Endothelial cell of coronary artery (primary cell): ENCODE measurements around the gene CALHM4. TPM values are rescaled to one million over a fixed set of nuclear protein-coding genes. Genes with fewer than 3 reads are reported as not detected.

ENCODE experiments used
- total RNA-seq: library from RNA; depleted of rRNA; stranded (reverse); fragments of >200 nt; gene quantifications from 2 replicates; pipeline ENCODE4 v1.2.3, GENCODE V29; 2014

CALHM4 gene, protein sequence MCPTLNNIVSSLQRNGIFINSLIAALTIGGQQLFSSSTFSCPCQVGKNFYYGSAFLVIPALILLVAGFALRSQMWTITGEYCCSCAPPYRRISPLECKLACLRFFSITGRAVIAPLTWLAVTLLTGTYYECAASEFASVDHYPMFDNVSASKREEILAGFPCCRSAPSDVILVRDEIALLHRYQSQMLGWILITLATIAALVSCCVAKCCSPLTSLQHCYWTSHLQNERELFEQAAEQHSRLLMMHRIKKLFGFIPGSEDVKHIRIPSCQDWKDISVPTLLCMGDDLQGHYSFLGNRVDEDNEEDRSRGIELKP
- 0.18 and 0.19 TPM in 2 replicates for total RNA-seq

DNA sequence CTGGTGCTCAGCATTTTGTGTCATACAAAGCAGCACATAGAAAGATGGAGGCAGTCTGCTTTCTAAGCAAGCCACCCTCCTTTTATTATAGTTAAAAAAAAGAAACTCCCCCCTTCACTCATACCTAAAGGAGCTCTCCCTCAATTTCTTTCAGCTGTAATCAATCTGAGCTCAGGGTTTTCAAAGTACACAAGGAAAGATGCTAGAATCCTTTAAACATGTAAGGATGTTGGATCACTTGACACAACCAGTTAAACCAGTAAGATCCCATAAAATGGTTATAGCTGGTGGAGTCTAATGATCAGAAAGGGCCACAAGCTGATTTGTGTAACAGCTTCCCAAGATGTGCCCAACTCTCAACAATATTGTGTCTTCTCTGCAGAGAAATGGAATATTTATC, at the start of gene CALHM4:
CALHM4 (plus strand) TSS at position 301 of the 400 bp plus-strand sequence; CDS start at position 344, 43 bp downstream.

DNA sequence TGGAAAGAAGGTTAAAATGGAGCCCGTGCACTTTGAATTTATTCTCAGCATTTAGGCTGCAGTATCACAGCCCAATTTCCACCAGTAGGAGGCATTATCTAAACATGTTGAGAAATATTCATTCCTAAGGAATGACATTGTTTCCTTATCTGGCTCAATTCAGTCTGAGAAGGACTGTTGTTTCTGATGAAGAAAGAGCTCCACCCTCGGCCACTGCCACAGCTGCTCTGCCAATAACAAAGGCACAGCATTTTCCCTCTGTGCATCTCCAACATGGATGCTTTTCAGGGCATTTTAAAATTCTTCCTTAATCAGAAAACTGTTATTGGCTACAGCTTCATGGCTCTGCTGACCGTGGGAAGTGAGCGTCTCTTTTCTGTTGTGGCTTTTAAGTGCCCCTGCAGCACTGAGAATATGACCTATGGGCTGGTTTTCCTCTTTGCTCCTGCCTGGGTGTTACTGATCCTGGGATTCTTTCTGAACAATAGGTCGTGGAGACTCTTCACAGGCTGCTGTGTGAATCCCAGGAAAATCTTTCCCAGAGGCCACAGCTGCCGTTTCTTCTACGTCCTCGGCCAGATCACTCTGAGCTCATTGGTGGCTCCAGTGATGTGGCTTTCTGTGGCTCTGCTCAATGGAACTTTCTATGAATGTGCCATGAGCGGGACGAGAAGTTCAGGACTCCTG, 42.0 kb upstream of the CALHM4 start, which contains the start of gene CALHM5:
CALHM5 (plus strand) TSS at position 216 of the 687 bp plus-strand sequence; CDS start at position 274, 58 bp downstream.

DNA sequence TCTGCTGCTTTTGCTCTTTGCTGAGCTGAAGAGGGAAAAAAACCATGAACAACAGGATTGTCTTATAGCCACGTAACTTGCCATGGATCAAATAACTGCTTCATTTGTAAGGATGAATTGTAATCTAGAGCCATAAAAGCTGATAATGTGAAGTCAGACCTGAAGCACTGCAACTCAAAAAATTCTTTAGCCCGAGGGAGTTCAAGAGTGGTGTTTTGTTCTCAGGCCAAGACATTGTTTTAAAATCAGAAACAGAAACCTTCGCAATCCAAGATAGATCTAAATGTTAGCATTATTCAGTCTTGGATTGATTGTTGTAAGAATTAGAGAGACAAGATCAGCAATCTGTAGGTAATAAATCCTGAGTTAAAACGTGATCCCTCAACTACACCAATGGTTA, 7.9 kb upstream of the CALHM4 start, which contains the start of gene TRAPPC3L:
TRAPPC3L (minus strand) TSS at position 34 of the 400 bp plus-strand sequence. CDS start 170 bp downstream, outside the sequence.

DNA sequence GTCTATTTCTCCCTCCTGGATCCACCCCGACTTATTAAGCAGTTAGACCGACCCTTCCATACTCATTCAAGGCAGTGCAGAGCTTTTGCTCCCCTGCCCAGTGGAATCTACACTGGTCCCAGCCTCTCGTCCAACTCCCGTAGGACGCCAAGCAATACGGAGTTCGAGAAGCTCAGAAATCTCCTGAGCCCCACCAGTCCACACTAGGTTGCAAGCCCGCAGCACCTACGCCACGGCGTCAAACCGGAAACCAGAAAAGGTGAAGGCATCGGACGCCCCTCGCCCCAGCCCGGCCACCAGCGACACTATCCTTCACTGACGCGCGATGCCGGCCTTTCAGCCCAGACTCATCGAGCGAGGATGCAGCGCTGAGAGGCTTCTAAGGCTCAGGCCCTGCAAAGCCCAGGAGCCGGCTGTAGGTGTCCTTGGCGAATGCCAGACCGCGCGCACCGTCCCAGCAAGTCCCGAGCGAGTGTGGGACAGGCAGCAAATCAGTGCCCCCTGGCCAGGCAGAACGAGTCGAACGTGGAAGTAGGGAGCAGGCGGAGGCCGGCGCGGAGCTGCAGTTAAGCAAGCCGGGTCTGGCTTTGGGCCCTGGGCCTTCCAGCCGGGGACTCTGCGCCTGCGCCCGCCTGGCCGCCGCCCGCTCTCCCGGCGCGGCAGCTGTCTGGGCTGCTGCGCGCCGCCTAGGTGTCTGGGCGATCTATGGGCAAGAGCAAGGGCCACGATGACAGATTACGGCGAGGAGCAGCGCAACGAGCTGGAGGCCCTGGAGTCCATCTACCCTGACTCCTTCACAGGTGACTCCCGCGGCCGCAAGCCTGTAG, 17.5 kb downstream of the CALHM4 start, which contains the start of gene RWDD1:
RWDD1 (plus strand) TSS at position 649 of the 827 bp plus-strand sequence; CDS start at position 728, 79 bp downstream.

Other genes with a start within 250 kb of the CALHM4 start
- gene DSE, start 182.8 kb upstream of the CALHM4 start, total RNA-seq = 30.2 and 61.5 TPM in 2 replicates
- gene CALHM6, start 92.4 kb upstream of the CALHM4 start, total RNA-seq = 0.09 and 0.94 TPM in 2 replicates
- 8.4 and 8.5 TPM in 2 replicates for gene CALHM5, start 42.1 kb upstream of the CALHM4 start, total RNA-seq
- 0.09 TPM in 2 replicates for gene TRAPPC3L, start 8.1 kb upstream of the CALHM4 start, total RNA-seq
- gene RWDD1, start 17.8 kb downstream of the CALHM4 start, total RNA-seq = 21.1 and 23.5 TPM in 2 replicates
- gene RSPH4A, start 62.7 kb downstream of the CALHM4 start, total RNA-seq = 0.09 and 0.18 TPM in 2 replicates
- gene ZUP1, start 115.0 kb downstream of the CALHM4 start, total RNA-seq = 14.8 and 16.5 TPM in 2 replicates
- gene KPNA5, start 127.5 kb downstream of the CALHM4 start, total RNA-seq = 7.9 and 9.0 TPM in 2 replicates
- gene FAM162B, start 212.0 kb downstream of the CALHM4 start, total RNA-seq = 0.09 and 0.19 TPM in 2 replicates